ENCODE data around the gene DOK3. TPM values are rescaled to one million over a fixed set of nuclear protein-coding genes. Genes with fewer than 3 reads are reported as not detected.

DOK3 gene
- total and polyA plus RNA-seq, 2 of the 13 experiments (the other 11 are each of a cell fraction or from before 2014, with no cell fraction given) = 1.4 to 1.5 TPM

DNA sequence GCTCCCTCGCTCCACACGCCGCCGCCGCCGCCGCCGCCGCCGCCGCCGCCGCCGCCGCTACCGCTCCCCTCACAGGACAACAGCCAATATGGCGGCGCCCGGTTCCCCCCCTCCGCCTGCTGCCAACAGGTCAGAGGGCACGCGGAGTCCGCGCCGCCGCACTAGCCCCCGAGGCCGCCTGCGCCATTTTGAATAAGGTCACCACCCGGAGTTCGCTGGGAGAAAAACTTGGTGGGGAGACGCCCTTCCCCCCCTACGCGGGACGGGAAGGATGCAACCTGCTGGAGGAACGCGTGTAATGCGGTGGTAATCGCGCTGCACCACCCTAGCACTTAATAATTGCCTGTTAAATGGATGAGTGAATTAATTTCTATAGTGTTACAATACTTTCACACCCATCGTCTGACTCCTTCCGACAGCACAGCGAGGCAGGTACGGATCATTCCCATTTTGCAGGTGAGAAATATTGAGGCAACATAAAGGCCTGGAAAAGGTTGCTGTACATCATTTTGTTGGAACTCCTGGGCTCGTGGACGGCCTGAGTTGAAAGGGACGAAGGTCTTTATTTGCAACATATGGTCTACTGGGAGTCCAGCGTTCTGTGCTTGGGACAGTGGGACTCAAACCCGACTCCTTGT lies 45.0 kb upstream of the DOK3 start, which contains the start of gene FAM193B (continued):
- TF ChIP-seq ZNF3 (CRISPR knock-in tag; IDR thresholded peaks at IDR 0.05) = no peak
- no peak for TF ChIP-seq GLI4 (CRISPR knock-in tag; IDR thresholded peaks at IDR 0.05; ENCODE audit: borderline replicate concordance)
- TF ChIP-seq SIX4 (CRISPR knock-in tag; IDR thresholded peaks at IDR 0.05) = no peak
- TF ChIP-seq ZFP90 (CRISPR knock-in tag; IDR thresholded peaks at IDR 0.05; ENCODE audit: borderline replicate concordance) = no peak
- TF ChIP-seq ZSCAN31 (CRISPR knock-in tag; IDR thresholded peaks at IDR 0.05; ENCODE audit: low read depth) = no peak
- no peak for TF ChIP-seq ZNF678 (CRISPR knock-in tag; IDR thresholded peaks at IDR 0.05)
- TF ChIP-seq ZNF598 (CRISPR knock-in tag; IDR thresholded peaks at IDR 0.05; ENCODE audit: borderline replicate concordance) = 0 out of 2 replicates have a peak, but pooled peaks have one; percentile 35
- TF ChIP-seq, protein P1, sequence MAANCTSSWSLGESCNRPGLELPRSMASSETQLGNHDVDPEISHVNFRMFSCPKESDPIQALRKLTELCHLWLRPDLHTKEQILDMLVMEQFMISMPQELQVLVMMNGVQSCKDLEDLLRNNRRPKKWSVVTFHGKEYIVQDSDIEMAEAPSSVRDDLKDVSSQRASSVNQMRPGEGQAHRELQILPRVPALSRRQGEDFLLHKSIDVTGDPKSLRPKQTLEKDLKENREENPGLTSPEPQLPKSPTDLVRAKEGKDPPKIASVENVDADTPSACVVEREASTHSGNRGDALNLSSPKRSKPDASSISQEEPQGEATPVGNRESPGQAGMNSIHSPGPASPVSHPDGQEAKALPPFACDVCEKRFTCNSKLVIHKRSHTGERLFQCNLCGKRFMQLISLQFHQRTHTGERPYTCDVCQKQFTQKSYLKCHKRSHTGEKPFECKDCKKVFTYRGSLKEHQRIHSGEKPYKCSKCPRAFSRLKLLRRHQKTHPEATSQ (CRISPR knock-in tag; IDR thresholded peaks at IDR 0.05; ENCODE audit: borderline replicate concordance) = no peak
- TF ChIP-seq ZNF556 (CRISPR knock-in tag; IDR thresholded peaks at IDR 0.05; ENCODE audit: borderline replicate concordance) = no peak
- TF ChIP-seq LCORL (IDR thresholded peaks at IDR 0.05) = no peak
- peak; percentile 44; the same call in 1 of the 2 replicates for TF ChIP-seq LCORL (CRISPR knock-in tag; IDR thresholded peaks at IDR 0.05)
- no peak for TF ChIP-seq GRHL1 (CRISPR knock-in tag; conservative IDR thresholded peaks at IDR 0.05)
- no peak for TF ChIP-seq PRMT3 (CRISPR knock-in tag; IDR thresholded peaks at IDR 0.05; ENCODE audit: borderline replicate concordance, low read depth)
- TF ChIP-seq ZNF235 (CRISPR knock-in tag; IDR thresholded peaks at IDR 0.05; ENCODE audit: borderline replicate concordance) = no peak
- TF ChIP-seq, protein P2, sequence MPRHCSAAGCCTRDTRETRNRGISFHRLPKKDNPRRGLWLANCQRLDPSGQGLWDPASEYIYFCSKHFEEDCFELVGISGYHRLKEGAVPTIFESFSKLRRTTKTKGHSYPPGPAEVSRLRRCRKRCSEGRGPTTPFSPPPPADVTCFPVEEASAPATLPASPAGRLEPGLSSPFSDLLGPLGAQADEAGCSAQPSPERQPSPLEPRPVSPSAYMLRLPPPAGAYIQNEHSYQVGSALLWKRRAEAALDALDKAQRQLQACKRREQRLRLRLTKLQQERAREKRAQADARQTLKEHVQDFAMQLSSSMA (CRISPR knock-in tag; IDR thresholded peaks at IDR 0.05) = no peak
- TF ChIP-seq ZNF780A (CRISPR knock-in tag; IDR thresholded peaks at IDR 0.05) = no peak
- peak; percentile 67 for TF ChIP-seq ZNF143 (CRISPR knock-in tag; IDR thresholded peaks at IDR 0.05)
- TF ChIP-seq, protein P3, sequence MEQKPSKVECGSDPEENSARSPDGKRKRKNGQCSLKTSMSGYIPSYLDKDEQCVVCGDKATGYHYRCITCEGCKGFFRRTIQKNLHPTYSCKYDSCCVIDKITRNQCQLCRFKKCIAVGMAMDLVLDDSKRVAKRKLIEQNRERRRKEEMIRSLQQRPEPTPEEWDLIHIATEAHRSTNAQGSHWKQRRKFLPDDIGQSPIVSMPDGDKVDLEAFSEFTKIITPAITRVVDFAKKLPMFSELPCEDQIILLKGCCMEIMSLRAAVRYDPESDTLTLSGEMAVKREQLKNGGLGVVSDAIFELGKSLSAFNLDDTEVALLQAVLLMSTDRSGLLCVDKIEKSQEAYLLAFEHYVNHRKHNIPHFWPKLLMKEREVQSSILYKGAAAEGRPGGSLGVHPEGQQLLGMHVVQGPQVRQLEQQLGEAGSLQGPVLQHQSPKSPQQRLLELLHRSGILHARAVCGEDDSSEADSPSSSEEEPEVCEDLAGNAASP (CRISPR knock-in tag; IDR thresholded peaks at IDR 0.05; ENCODE audit: borderline replicate concordance) = 0 out of 2 replicates have a peak, but pooled peaks have one; percentile 35
- TF ChIP-seq SKI (IDR thresholded peaks at IDR 0.05; ENCODE audit: partially characterized antibody) = no peak
- TF ChIP-seq ZFP37 (CRISPR knock-in tag; IDR thresholded peaks at IDR 0.05; ENCODE audit: borderline replicate concordance) = peak; percentile 81; the same call in 1 of the 2 replicates
- no peak for TF ChIP-seq FOXP1 (IDR thresholded peaks at IDR 0.05)
- TF ChIP-seq FOXP1 (CRISPR knock-in tag; IDR thresholded peaks at IDR 0.05) = 0 out of 2 replicates have a peak, but pooled peaks have one; percentile 11
- no peak for TF ChIP-seq ATM (IDR thresholded peaks at IDR 0.05; ENCODE audit: borderline replicate concordance)
- no peak for TF ChIP-seq ISX (CRISPR knock-in tag; conservative IDR thresholded peaks at IDR 0.05)
- TF ChIP-seq ZNF224 (CRISPR knock-in tag; IDR thresholded peaks at IDR 0.05) = no peak
- TF ChIP-seq ZNF33A (CRISPR knock-in tag; IDR thresholded peaks at IDR 0.05; ENCODE audit: borderline replicate concordance) = no peak
- no peak for TF ChIP-seq ZNF781 (CRISPR knock-in tag; IDR thresholded peaks at IDR 0.05; ENCODE audit: borderline replicate concordance, not compliant biosample characterization)
